Suprapubic skin (tissue), 4 donors: Measurements from ENCODE around the gene MYCBP2.

Experiments
- EP300 ChIP-seq: sonication (generic); formaldehyde crosslinking; IDR thresholded peaks from one replicate; pipeline ENCODE4 v1.6.1; 2017; ENCODE audit warnings: antibody characterized with exemption
- POLR2A ChIP-seq, 2 donors: fragments of 450-650 bp; IDR thresholded peaks; one replicate each; pipeline ENCODE4 v1.6.1; 2017; ENCODE audit warnings: antibody characterized with exemption in 2 of 2, mild to moderate bottlenecking in 2 of 2, moderate library complexity in 2 of 2
- POLR2AphosphoS5 ChIP-seq, 3 donors: sonication (generic); formaldehyde crosslinking; IDR thresholded peaks; one replicate each; pipeline ENCODE4 v1.6.1; 2017; ENCODE audit warnings: antibody characterized with exemption in 3 of 3
- TF ChIP-seq, protein P1 (sequence below), 2 donors: fragments of 200-600 bp in 1 of 2; fragments of 450-650 bp in 1 of 2; sonication (generic) in 1 of 2; IDR thresholded peaks; one replicate each; pipeline ENCODE4 v1.5.1; 2016 to 2019; ENCODE audit warnings: antibody characterized with exemption in 2 of 2, mild to moderate bottlenecking in 1 of 2, moderate library complexity in 1 of 2

DNA sequence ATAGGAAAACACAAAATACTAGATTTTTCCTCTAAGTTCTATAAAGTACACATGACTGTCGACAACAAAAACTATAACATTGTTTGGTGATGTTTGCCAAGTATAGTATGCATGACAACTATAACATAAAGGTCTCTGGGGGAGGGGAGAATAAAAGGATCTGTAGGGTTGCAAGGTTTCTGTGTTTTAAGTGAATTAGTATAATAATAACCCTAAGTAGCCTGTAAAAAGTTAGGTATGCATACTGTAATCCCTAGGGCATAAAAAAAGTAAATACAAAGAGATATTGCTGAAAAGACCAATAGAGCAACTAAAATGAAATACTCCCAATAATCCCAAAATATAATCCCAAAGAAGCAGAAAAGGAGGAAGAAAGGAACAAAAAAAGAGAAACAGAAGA lies 14.6 kb downstream of the MYCBP2 start:
- TF ChIP-seq POLR2A (IDR thresholded peaks at IDR 0.05): no peak
- TF ChIP-seq, protein P1, sequence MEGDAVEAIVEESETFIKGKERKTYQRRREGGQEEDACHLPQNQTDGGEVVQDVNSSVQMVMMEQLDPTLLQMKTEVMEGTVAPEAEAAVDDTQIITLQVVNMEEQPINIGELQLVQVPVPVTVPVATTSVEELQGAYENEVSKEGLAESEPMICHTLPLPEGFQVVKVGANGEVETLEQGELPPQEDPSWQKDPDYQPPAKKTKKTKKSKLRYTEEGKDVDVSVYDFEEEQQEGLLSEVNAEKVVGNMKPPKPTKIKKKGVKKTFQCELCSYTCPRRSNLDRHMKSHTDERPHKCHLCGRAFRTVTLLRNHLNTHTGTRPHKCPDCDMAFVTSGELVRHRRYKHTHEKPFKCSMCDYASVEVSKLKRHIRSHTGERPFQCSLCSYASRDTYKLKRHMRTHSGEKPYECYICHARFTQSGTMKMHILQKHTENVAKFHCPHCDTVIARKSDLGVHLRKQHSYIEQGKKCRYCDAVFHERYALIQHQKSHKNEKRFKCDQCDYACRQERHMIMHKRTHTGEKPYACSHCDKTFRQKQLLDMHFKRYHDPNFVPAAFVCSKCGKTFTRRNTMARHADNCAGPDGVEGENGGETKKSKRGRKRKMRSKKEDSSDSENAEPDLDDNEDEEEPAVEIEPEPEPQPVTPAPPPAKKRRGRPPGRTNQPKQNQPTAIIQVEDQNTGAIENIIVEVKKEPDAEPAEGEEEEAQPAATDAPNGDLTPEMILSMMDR (IDR thresholded peaks at IDR 0.05): no peak
- TF ChIP-seq EP300: no peak
- TF ChIP-seq POLR2AphosphoS5 (IDR thresholded peaks at IDR 0.05): no peak
